Measurements from ENCODE around the gene RNF180.
"Not testable (repeated sequence)": the region's sequence is repeated elsewhere in the genome, so short reads cannot be mapped to it uniquely, and the experiment has no call there.

RNF180 gene

GRCh38 chr5:64286381-64286780 lies 120.7 kb downstream of the RNF180 start:
- DNase-seq, result no peak

GRCh38 chr5:64288496-64288895 lies 122.9 kb downstream of the RNF180 start:
- DNase-seq, result not testable (repeated sequence)

GRCh38 chr5:64292611-64293215 lies 127.1 kb downstream of the RNF180 start:
- no peak for DNase-seq

GRCh38 chr5:64295101-64295500 lies 129.5 kb downstream of the RNF180 start:
- DNase-seq, result no peak

GRCh38 chr5:64298586-64298985 lies 132.9 kb downstream of the RNF180 start:
- DNase-seq, result no peak

GRCh38 chr5:64299805-64300204 lies 134.2 kb downstream of the RNF180 start:
- no peak for DNase-seq

GRCh38 chr5:64301566-64301965 lies 135.9 kb downstream of the RNF180 start:
- DNase-seq, result no peak

- no peak for DNase-seq
These were observed 142.5 kb downstream of the RNF180 start for GRCh38 chr5:64308135-64308534.

GRCh38 chr5:64312491-64312890 lies 146.8 kb downstream of the RNF180 start:
- no peak for DNase-seq

- no peak for DNase-seq
These were observed 150.1 kb downstream of the RNF180 start for GRCh38 chr5:64315778-64316177.

- DNase-seq, result no peak
These were observed 152.5 kb downstream of the RNF180 start for GRCh38 chr5:64318175-64318574.

GRCh38 chr5:64323591-64323990 lies 157.9 kb downstream of the RNF180 start:
- DNase-seq, result no peak

GRCh38 chr5:64330728-64331231 lies 165.1 kb downstream of the RNF180 start:
- no peak for DNase-seq

- peak; percentile 1 to 38 for DNase-seq
These were observed 166.1 kb downstream of the RNF180 start for GRCh38 chr5:64331597-64332277.

- DNase-seq, result no peak
These were observed 168.2 kb downstream of the RNF180 start for GRCh38 chr5:64333886-64334285.

GRCh38 chr5:64339769-64340168 lies 174.1 kb downstream of the RNF180 start:
- DNase-seq, result no peak

GRCh38 chr5:64340293-64340692 lies 174.7 kb downstream of the RNF180 start:
- DNase-seq, result no peak

- DNase-seq, result no peak
These were observed 175.7 kb downstream of the RNF180 start for GRCh38 chr5:64341340-64341739.

GRCh38 chr5:64344501-64344900 lies 178.9 kb downstream of the RNF180 start:
- no peak for DNase-seq

- DNase-seq, result no peak
These were observed 181.7 kb downstream of the RNF180 start for GRCh38 chr5:64347309-64347708.

GRCh38 chr5:64364426-64364825 lies 198.8 kb downstream of the RNF180 start:
- DNase-seq, result no peak

GRCh38 chr5:64384765-64385164 lies 219.1 kb downstream of the RNF180 start:
- DNase-seq, result peak in 1 of 2 experiments; percentile 16

GRCh38 chr5:64397552-64397951 lies 231.9 kb downstream of the RNF180 start:
- DNase-seq, result no peak

GRCh38 chr5:64398735-64399134 lies 233.1 kb downstream of the RNF180 start:
- DNase-seq, result not testable (repeated sequence)

All from NCI-H2081 (cell line).